HG02938 (cell line): ENCODE data around the gene TRAPPC1.

Source experiments
- ATAC-seq: cut with Tn5 transposase; IDR thresholded peaks from one replicate; pipeline ENCODE4 v1.9.1; 2021; ENCODE audit warnings: mild to moderate bottlenecking, moderate library complexity; ENCODE audit not compliant: unreplicated experiment

Gene TRAPPC1

GRCh38 chr17:7903154-7904103, 28.3 kb downstream of the TRAPPC1 start:
- no peak for ATAC-seq

- no peak for ATAC-seq
Observed at GRCh38 chr17:7897773-7898172, 34.0 kb downstream of the TRAPPC1 start.

- ATAC-seq: no peak
Observed at GRCh38 chr17:7897090-7897489, 34.7 kb downstream of the TRAPPC1 start.

DNA sequence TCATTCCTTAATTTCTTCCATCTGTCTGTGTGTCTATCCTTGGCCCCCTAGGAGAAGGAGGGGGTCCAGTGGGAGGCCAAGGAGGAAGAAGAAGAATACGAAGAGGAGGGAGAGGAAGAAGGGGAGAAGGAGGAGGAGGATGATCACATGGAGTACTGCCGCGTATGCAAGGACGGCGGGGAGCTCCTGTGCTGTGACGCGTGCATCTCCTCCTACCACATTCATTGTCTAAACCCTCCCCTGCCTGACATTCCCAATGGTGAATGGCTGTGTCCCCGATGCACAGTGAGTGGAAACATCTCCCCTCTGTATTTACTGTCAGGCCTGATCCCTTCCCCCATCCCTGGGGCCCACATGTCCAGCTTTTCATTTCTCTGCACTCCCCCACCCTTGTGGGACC, 36.9 kb downstream of the TRAPPC1 start:
- ATAC-seq: no peak

DNA sequence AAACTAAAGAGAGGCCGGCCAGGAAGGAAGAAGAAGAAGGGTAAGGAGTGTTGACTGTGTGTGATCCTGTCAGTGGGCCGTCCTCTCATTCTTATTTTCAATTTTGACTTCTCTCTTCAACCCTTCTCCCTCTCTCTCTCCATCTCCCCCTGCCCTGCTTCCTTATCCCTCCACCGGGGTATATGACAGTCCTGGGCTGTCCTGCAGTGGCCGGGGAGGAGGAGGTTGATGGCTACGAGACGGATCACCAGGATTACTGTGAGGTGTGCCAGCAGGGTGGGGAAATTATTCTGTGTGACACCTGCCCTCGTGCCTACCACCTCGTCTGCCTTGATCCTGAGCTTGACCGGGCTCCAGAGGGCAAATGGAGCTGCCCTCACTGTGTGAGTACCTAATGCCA, 37.5 kb downstream of the TRAPPC1 start:
- ATAC-seq: no peak

DNA sequence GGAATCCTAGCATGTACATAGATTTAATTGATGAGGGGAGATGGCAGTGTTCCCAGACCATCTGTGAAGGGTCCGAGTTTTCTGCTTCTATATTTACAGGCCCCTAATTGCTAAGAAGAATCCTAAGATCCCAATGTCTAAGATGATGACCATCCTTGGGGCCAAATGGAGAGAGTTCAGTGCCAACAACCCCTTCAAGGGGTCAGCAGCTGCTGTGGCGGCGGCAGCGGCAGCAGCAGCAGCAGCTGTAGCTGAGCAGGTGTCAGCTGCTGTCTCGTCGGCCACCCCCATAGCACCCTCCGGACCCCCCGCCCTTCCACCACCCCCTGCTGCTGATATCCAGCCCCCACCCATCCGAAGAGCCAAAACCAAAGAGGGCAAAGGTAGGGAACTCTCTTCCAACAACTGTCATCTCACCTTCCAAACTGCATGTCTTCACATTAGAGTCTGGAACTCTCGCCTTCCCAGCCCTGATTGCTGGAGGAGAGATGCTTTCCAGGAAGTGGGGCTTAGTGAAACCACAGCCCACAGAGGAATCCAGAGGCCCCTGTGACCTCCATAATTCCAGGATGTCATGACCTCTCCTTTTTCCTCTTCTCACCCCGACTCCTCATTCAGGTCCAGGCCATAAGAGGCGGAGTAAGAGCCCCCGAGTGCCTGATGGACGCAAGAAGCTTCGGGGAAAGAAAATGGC, 38.4 kb downstream of the TRAPPC1 start:
- no peak for ATAC-seq

DNA sequence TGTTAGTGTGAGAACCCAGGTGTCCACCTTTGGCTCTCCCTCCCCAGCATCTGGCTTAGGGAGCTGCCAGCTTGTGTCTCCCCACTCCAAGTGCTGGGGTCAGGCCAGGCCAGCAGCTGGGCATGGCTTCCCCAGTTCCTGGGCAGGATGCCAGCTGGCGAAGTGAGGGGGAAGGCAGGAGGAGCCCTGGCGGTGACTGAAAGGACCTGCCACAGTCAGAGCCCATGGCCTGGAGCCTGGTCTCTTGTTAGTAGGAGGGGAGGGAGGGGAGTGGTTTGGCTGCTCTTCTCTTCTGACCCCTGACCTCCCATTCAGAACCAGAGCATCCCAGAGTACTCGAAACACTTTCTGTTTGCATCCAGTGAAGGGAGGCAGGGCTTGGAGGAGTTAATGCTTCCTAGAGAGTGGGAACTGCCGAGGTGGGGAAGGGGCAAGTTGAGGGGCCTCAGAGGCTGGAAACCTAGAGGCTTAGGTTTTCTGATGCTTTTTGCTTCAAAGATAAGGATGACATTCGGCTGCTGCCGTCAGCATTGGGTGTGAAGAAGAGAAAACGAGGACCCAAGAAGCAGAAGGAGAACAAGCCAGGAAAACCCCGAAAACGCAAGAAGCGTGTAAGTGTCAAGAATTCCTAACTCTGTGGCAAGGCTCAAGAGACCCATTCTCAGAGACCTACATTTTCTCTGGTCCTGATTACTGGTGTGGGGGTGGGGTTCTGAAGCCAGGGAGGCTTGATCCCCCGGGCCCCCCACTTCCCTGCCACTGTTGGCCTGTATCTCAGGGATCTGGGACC, 42.4 kb downstream of the TRAPPC1 start:
- no peak for ATAC-seq

GRCh38 chr17:7888184-7888920, 43.4 kb downstream of the TRAPPC1 start, which contains the start of gene CHD3:
Gene CHD3 (plus strand): TSS chr17:7888789. CDS start chr17:7889001, 212 bp downstream.
- ATAC-seq: no peak

DNA sequence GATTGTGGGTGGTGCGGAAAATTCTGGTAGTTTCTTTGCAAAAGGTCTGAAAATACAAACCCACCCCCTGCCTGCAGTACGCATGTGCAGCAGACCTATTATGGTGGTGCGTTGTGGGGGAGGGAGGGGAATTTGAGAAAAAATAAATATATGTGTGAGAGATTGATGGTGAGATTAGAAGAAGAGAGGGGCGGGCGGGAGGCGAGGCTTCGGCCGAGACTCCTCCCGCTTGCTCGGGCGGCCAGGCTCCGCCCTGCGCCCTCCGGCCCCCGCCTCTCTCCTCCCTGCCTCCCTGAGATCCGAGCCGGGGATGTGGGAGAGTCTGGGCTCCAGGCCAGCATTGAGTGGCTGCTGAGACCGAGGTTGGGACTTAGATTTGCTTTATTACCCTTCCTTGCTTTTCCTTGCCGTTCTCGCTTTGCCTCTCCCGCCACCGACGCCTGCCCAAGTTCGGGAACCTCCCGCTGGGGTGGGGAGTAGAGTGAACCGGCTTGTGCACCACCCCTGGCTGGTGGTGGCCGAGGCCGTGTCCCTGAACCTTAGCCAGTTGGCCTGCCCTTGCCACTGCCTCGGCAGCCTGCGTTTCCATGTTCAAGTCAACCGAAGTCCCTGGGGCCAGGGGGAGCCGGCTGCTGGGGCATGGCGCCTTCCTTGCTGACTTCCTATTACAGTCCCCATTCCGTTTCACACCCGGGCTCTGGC, 44.1 kb downstream of the TRAPPC1 start:
- no peak for ATAC-seq

DNA sequence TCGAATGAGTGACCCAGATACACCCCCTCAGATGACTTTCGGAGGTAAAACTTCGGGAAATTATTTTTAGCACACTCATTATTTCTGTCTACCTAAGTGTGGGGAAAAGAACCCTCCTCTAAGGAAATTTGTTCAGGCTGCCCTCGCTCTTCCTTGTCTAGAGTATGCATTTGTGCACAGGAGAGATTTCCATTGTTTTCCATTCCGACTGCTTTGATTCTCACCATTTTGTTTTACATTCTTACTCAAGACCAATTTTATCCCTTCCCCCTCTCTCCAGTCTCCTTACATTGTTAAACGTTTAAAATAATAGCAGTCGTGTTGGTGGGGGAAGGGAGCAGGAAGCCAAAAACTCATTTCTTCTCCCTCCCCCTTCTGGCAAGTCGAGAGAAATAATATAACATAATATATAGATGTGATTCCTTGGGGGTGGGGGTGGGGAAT, 44.7 kb downstream of the TRAPPC1 start:
- no peak for ATAC-seq

DNA sequence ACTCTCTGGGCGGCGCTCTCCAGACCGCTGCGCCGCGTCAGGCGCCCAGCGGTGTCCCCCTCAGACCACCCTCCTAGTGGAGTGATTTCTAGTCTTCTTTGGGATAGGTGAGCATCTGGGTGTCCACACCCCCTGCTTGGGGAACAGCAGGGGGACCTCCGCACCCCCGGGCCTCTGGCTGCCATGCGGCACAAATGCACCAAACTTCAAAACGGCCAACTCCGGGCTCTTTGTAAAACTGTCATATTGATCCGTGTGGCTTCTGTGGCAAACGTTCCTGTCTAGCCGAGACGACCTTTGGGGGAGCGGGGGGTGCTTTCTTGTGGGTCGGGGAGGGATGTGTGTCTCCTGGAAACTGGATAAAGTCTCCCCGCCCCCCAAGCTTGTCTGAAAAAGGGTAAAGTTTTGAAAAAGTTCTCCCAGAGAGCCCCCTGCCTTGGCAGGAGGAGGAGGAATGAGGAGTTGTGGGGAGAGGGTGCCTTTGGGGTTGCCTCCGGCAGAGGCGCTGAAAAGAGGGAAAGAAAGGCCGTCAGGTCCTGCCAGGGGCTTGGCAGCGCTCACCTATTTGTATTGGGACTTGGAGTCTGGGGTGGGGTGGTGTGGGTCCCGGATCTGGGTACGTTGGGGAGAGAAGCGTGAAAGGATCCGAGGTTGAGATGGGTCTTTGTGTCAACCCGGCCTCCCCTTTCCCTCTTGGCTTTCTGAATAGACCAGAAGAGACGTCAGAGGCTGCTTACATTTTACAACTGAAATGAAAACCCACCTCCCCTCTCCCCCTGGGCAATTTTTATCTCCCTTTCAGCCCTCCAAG, 45.3 kb downstream of the TRAPPC1 start:
- no peak for ATAC-seq

DNA sequence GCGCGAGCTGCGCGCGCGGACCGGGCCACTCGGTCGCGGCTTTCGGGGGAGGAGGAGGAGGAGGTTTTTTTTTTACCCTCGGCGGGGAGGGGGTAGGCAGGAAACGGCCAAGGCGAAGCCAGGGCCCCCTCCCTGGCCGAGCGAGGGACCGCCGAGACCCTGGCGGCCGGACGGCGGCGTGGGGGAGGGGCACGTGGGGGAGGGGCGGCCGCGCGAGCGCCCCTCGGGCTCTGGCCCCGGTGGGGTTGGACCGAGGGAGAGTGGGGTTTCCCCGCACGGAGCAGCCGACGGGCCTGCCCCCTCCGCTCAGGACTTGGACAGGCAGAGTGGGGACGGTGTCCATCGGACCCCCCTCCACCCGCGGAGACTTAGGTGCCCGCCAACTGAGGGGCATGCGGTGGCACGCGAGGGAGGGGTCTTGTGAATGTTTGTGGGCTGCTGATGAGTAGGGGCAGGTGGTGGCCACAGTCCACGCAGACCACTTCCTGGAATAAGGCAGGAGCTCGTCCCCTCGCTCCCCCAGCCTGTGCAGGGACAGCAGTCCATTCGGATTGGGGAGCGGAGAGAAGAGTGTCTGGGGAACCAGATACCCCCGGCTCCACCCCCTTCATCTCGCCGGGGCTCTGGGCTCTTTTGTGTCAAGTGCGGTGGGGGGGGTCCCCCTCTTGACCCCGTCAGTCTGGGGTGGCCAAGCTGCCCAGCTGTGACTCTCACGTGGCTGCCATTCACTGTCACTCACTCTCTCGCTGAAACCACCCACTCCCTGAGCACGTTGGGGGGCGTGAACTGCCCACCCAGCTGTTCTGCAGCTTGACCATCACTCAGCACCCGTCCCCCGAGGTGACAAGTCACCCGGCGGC, 46.1 kb downstream of the TRAPPC1 start:
- no peak for ATAC-seq

DNA sequence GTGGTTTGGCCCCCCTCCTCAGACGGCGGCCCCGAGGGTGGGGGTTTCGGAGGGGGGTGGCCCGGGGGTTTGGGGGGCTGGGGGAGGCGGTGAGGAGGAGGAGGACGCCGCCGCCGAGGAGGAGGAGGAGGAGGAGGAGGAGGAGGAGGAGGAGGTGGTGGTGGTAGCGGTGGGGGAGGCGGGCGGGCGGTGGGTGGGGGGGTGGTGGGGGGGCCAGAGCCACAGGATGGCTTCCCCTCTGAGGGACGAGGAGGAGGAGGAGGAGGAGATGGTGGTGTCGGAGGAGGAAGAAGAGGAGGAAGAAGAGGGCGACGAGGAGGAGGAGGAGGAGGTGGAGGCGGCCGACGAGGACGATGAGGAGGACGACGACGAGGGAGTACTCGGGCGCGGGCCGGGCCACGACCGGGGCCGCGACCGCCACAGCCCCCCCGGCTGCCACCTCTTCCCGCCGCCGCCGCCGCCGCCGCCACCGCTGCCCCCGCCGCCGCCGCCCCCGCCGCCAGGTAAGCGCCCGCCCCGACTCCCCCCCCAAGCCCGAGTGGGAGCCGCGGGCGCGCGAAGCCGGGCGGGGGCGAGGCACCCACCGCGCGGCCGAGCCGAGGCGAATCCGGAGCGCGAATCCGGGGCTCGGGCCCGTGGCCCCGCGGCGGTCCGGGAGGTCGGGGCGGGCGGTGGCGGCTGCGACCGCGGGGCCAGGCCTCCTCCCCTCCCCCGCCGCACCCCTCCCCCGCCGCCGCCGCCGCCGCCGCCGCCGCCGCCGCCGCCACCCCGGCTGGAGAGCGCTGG, 47.0 kb downstream of the TRAPPC1 start:
- no peak for ATAC-seq

GRCh38 chr17:7883781-7884386, 47.9 kb downstream of the TRAPPC1 start:
- no peak for ATAC-seq

GRCh38 chr17:7882629-7883028, 49.1 kb downstream of the TRAPPC1 start:
- ATAC-seq: no peak

- no peak for ATAC-seq
Observed at GRCh38 chr17:7882068-7882467, 49.7 kb downstream of the TRAPPC1 start.
